GM18909 (cell line): ENCODE measurements around the gene RAB3B.
"Not testable (repeated sequence)": the region's sequence is repeated elsewhere in the genome, so short reads cannot be mapped to it uniquely, and the experiment has no call there.

ENCODE experiments used
- ATAC-seq: cut with Tn5 transposase; IDR thresholded peaks from one replicate; pipeline ENCODE4 v1.9.1; 2021; ENCODE audit warnings: mild to moderate bottlenecking; ENCODE audit not compliant: unreplicated experiment, poor library complexity

RAB3B gene

DNA sequence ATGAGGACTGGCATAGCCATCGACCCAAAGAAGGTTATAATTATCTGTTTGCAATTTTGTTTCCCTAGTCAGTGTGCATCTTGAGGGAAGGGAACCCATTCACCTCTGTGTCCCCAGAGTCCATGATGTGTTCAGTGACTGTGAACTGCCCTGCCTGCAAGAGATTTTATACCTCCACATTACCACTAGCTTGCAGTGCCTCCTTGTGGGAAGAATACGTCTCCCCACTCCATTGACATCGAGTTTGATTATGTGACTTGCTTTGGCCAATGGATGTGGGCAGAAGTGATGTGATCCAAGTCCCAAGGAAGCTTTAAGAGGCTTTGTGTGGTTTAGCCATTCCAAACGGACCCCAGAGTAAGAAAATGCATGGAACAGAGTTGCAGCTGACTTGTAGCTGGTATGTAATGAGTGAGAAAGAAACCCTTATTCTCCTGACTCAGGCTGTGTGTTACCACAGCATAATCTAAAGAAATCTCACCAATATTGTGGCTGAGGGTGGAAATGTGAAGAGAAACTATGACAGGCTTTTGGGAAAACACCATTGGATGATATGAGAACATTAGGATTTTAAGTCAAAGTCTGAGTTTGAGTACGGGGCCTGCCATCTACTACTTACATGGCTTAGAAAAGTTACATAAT, 64.2 kb downstream of the RAB3B start:
- no peak for ATAC-seq

DNA sequence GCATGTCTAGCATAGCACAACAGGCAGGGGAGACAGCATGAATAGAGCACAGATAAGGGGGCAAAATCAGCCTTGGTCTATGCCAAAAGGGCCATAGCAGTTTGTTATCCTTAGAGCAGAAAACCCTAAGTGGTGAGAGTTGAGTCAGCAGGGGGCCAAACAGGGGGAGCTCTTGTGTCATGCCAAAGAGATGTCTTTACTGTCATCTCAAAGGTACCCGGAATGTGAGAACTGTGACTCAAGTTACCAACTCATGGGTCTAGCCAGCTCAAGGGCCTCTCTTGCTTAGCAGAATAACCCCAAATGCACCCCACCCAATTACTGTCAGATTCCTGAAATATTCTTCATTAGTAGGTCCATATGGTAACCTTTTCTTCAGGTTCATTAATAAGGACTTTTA, 66.0 kb downstream of the RAB3B start:
- no peak for ATAC-seq

DNA sequence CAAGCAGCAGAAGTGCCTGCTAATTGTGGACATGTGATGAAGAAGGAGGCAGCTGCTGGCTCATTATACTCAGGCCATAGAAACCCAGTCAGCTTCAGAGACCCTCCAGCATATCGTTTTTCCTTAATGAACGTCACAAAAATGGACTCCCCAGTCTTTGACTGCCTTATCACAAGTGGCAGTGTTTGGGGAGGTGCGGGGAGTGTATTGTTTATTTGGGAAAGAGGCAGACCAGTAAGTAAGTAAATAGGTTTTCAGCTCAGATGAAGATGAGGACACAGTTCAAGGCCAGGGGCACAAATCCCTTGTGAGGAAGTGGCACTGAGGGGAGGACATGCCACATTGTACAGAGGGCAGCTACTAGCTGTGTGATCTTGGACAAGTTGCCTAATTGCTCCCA, 68.5 kb downstream of the RAB3B start:
- no peak for ATAC-seq

DNA sequence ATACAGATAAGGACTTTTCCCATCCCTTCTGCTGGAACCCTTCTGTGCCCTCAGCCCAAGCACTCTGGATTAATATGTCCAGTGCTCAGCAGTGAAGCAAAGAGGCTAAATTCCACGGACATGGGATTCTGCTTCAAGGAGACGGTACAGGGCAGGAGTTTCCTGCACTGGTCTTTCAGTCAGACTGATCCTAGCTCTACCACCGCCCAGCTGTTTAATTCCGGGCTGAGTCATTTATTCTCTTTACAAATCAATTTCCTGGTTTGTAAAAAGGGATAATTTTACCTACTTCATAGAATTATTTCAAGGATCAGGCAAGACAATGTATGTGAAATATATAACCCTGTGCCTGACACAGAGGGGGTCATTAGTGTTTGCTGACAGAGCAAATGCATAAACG, 70.4 kb downstream of the RAB3B start:
- ATAC-seq = no peak

DNA sequence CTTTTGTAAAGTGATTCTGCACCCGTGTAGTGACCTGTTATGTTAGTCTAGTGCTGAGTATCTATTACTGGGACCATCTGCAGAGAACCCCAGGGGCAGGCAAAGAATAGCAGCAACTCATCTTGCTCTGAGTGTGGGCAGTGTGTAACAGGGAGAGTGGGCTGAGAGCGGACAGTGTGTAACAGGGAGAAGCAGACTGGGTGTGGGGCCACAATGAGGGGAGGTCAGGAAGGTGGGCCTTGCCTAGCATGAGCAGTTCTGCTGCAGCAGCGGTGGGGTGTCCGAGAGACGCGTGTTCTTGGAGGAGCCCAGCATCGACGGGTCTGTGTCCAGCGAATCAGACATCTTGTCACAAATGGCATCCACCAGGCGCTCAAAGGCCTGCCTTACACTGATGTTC, 70.8 kb downstream of the RAB3B start:
- no peak for ATAC-seq

DNA sequence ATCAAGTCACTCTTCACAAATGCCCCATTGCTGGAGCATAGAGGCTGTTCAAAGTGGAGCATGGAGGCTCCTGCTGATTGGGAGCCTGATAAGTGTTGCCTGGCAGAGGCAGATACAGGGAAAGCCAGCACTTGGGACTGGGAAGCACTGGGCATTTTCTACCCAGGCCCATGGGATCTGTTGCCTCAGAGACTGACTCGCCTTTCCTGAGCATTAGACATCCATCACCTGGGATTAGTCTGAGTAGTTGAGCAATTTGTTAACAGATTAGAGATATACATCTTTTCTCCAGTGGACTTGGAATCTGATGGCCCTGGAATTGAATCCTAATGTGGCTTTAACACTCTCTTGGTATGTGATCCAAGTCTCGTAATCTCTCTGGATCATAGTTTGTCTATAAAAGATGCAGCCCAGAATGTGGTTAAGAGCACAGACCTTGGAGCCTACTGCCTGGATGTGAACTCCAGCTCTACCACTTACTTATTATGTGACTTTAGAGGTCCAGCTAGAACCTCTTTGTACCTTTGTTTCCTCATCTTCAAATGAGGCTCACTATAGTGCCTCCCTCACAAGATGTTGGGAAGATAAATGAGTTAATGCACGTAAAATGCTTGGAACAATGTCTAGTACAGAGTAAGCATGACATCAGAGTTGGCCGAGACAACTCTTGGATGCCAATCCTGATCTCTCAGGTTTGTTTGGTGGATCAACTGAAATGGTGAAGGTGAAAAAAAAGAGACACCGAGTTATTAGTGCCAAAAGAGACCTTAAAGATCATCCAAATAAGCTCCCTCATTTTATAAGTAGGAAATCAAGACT, 73.7 kb downstream of the RAB3B start:
- ATAC-seq = no peak

DNA sequence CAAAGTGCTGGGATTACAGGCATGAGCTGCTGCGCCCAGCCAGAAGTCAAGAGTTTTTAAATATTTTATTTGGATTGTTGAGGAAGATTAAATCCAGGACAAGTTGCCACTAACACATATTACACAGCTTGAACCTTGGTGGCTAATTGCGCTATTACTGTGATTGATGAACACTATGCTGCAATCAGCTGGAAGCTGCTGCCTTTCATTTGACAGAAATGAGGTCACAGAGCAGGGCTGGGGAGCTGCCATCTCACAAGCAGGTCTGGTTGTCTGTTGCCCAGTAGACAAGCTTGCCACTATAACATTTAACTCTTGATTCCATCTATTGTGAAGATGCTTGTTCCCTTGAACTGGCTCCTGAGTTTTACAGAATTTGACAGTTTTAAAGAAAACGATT, 74.5 kb downstream of the RAB3B start:
- ATAC-seq = no peak

DNA sequence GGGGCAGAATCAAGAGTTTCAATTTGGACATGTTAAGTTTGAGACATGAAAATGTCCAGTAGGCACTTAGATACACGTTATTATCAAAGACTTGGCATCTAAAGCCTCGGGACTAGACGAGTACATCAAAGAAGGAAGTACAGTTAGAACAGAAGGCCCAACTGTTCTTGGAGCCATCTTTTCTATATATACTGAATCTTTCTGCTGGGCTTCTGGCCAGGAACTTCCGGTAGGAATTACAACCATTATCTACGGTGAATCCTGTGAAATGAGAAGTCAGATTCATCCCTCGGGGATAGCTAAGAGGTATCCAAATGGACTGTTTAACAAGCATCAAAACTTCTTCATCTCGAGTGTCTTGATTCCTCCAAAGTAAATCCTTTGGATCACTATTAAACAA, 77.6 kb downstream of the RAB3B start:
- no peak for ATAC-seq

DNA sequence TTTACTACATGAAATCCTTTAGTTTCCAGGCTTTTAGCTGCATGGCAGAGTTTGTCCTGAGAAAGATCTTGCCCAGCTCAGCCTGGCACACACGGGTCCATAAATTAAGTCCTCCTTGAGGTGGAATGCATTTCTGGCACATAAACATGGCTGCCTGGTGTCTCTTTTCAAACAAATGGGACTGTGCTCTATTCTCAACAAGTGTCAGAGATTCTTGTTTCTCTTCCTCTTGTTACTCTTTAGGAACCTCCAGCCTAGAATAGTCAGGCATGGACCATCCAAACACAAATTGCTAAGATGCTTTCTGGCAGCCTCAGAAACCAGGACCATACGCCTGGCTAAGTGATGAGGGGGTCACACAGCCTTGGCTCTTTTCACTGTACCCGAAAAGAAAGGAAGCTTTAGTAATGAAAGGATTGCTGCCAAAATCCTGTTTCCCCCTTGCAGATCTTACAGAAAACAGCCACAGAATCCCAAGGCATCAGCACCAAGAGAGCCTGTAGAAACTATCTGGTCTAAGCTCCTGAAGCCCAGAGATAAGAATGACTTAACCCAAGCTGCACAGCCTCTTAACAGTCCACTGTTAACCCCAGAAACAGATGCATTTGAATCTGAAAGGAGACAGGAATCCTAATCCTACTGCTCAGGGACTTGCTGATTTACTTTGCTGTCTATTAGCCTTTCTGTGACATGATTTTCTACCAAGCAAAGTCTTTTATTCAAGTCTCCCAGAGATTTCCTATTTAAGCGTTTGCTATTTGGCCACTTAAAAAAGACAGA, 80.1 kb downstream of the RAB3B start:
- ATAC-seq = no peak

DNA sequence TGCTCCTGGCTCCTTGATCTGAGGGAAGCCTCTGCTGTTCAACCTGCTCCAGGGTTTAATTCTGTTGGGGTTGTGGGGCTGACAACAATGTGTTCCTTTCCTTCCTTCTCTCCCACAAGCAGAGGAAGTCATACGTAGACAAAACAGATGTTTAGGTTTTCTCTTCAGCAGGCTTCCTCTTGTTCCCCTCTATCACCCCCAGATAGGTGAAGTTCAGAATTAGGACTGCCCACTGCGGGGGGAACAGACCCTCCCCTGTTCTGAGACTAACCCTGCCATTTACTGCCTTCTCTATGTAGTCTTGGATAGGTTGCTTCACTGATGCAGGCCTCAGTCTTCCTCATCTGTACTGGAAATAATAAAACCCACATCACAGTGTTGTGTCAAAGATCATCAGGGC, 82.0 kb downstream of the RAB3B start:
- no peak for ATAC-seq

DNA sequence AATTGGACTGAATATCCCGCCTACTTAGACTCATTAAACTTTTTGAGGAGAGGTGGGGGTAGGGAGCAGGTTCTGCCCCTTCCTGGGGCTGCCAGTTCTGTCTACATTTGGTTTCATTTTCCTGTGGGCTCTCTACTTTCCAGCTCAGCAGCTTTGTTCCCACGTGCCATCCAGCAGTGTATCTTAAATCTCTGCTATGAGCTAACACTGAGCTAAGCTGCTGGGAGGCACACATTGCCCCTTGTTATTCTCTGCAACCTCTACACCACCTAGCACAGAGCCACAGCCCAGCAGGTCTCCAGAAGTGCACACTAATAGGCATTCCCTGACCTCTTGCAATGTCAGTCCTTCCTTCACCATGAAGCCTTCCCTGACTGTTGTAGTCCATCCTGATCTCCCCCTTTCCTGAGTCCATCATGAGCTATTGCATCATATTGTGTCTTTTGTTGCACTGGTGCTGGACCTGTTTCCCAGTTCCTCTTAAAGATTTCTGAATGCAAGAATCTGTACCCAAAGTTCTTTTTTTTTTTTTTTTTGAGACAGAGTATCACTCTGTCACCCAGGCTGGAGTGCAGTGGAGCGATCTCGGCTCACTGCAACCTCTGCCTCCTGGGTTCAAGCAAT, 83.3 kb downstream of the RAB3B start:
- ATAC-seq = no peak

DNA sequence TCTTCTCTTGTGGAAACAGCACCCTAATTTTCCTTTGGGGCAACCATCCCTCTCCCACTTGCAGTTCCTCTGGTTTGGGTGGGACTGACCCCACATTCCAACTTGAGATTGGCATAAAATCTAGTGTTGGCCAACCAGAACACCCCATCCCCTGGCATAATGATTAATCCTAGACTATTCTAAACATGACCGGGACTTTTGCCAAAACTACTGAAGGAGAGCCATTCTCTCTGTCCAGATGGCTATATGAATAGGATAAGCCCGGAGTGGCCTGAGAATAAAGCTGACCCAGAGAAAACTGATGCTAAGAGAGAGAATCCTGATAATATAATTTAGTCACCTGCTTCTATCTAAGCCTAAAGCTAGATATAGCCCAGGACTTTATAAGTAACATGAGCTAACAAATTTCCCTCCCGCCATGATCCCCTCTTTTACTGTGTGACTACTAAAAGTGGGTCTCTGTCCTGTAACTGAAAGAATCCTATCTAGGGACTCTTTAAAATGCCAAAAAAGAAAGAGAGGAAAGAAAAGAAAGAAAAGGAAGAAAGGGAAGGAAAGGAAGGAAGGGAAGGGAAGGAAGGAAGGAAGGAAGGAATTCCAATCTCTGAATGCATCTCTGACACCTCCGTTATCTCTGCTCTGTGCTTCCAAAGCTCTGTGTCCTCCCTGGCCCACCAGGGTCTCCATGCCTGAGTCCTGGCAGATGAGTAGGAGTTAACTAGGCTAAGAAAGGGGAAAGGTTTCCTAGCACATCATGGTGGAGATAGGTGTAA, 84.0 kb downstream of the RAB3B start:
- ATAC-seq = no peak

DNA sequence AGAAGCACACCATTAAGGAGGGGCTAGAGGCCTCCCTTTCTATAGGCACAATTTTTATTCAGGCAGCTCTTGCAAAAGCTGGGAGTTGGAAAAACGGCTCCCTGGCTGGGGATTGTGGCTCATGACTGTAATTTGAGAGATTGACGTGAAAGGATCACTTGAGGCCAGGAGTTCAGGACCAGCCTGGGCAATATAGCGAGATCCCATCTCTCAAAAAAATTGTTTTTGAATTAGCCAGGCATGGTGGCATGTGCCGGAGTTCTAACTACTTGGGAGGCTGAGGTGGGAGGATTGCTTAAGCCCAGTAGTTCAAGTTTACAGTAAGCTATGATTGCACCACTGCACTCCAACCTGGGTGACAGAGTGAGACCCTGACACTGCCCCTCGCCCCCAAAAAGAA, 88.0 kb downstream of the RAB3B start:
- ATAC-seq = no peak

DNA sequence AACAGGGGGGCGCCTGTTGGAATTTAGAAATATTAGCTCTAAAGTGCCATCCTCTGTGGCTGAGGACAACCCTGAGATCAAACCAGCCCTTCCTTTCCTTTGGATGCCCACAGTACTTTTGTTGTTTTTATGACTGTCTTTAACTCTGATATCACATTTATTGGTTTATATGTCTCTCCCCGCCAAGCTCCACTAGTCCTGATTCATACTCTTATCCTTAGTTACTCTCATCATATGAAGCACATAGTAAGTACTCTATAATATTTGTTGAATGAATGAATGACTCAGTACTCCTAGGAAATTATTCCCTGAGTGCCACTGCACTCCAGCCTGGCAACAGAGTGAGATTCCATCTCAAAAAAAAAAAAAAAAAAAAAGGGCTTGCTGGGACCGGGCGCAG, 89.3 kb downstream of the RAB3B start:
- ATAC-seq = no peak

DNA sequence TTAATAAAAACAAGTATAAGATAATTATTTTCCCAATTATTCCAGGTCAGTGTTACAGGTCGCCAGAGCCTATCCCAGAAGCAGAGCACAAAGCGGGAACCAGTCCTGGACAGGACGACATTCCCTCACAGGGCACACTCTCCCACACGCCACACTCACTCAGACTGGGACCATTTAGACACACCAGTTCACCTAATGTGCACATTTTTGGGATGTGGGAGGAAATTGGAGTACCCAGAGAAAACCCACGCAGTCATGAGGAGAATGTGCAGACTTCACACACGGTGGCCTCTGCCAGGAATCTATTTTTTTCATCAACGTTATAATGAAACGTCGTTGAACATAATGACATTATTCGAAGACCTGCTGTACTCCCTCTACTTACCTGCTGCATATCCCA, 91.5 kb downstream of the RAB3B start:
- no peak for ATAC-seq

DNA sequence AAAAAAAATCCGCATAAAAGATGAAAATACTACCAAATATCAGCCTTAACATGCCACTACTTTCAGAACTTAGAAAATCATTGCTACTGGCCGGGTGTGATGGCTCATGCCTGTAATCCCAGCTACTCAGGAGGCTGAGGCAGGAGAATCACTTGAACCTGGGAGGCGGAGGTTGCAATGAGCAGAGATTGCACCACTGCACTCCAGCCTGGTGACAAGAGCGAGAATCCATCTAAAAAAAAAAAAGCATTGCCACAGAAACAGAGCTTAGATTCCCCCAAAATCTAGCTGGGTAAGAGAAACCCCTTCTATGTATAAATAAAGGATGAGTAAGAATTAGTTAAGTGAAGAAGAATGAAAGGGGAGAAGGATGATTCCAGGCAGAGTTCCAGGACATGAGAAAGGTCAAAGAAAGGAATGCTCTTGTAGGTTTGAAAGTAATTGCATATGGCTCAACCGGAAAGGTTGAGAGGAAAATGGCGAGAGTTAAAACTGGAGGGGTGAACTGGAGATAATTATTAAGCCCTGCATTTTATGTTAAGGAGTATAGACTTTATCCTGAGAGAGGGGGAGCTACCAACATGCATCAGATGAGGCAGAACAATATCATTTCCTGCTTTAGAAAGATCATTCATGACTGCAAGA, 92.3 kb downstream of the RAB3B start:
- no peak for ATAC-seq

DNA sequence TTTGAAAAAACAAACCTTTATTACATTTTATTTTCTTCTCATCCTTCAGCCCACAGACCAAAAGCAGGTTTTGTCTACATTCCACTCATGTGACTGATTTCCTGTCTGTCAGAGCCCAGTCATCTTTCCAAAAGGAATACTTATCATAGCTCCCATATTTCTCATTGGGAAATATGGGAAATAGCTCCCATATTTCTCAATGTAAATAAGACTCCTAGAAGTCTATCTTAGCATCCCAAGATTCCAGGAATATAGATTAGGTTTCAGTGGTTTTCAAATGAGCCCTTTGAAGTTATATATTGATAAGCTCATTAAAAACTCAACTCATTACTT, 92.8 kb downstream of the RAB3B start:
- ATAC-seq = no peak

DNA sequence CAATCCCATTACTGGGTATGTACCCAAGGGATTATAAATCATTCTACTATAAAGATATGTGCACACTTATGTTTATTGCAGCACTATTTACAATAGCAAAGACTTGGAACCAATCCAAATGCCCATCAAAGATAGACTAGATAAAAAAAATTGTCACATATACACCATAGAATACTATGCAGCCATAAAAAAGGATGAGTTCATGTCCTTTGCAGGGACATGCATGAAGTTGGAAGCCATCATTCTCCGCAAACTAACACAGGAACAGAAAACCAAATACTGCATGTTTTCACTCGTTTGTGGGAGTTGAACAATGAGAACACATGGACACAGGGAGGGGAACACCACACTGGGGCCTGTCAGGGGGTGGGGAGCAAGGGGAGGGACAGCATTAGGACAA, 95.8 kb downstream of the RAB3B start:
- not testable (repeated sequence) for ATAC-seq

DNA sequence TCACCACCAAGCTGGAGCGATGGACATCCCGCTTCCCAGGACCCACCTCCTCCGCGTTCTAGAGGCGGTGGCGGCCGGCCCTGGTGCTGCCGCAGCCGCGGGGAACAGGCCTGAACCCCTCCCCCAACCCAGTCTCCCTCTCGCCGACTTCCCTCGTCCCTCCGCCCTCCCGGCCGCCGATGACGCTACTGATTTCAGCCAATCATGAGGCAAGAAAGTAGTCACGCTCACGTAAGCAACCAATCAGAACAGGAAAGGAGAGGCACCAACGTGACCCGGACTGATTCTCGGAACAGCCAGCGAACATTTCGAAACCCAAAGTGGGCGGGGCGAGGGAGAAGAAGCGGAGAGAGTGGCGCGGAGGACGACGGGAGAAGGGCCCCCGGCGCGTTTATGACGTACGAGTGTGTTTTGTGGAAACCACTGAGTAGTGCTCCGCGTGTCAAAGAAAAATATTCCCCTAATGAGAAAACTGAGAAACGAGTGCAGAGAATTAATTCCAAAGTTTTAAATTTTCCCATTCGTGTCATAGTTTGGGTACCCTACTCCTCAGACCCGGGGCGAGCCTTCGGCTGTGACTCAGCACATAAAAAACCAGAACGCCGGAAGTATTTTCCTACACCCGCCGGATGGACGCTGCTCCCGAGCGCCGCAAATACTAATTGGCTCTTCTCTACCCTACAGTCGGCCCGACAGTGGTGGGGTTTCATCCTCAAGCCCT, 111.7 kb downstream of the RAB3B start, which contains the start of gene NRDC:
Gene NRDC, minus strand, starts transcription at position 112 of the 721 bp plus-strand sequence. CDS start 112 bp downstream, outside the sequence.
- ATAC-seq = peak; percentile 96
